NCI-H1417 (cell line): Measurements from ENCODE around the gene PCP2.

ENCODE experiments used
- DNase-seq, 3 experiments: peaks; one replicate each; lab custom pipeline; 2025; lab: John Stamatoyannopoulos, UW

The PCP2 gene

GRCh38 chr19:7633698-7634097, at the start of gene PCP2:
TSS of gene PCP2 (minus strand) at chr19:7633719. CDS start at chr19:7633457, 262 bp downstream.
- DNase-seq = no peak

- DNase-seq = no peak
Observed at GRCh38 chr19:7682175-7682855, 48.8 kb upstream of the PCP2 start.

GRCh38 chr19:7681340-7682174, 48.0 kb upstream of the PCP2 start:
- peak in 1 of 3 experiments; percentile 10 for DNase-seq

- DNase-seq = peak; percentile 79 to 89 (median 88)
Observed at GRCh38 chr19:7680606-7681339, 47.3 kb upstream of the PCP2 start, which contains the start of gene TRAPPC5. TSS of gene TRAPPC5 (plus strand) at chr19:7680833. CDS start at chr19:7682254, 1,421 bp downstream.

- no peak for DNase-seq
Observed at GRCh38 chr19:7679771-7680605, 46.5 kb upstream of the PCP2 start.

- DNase-seq = peak in 2 of 3 experiments; percentile 46 to 74
Observed at GRCh38 chr19:7678971-7679751, 45.6 kb upstream of the PCP2 start.

- DNase-seq = no peak
Observed at GRCh38 chr19:7677669-7678311, 44.3 kb upstream of the PCP2 start.

GRCh38 chr19:7676854-7677253, 43.3 kb upstream of the PCP2 start, which contains the start of gene MCEMP1:
TSS of gene MCEMP1 (plus strand) at chr19:7677090. CDS start at chr19:7677121, 31 bp downstream.
- DNase-seq = no peak

GRCh38 chr19:7676376-7676775, 42.9 kb upstream of the PCP2 start:
- DNase-seq = no peak

GRCh38 chr19:7674010-7675005, 40.8 kb upstream of the PCP2 start:
- peak; percentile 6 to 71 (median 45) for DNase-seq

- no peak for DNase-seq
Observed at GRCh38 chr19:7672522-7672921, 39.0 kb upstream of the PCP2 start.

GRCh38 chr19:7670790-7671189, 37.3 kb upstream of the PCP2 start:
- DNase-seq = no peak

- DNase-seq = peak in 2 of 3 experiments; percentile 24 to 42
Observed at GRCh38 chr19:7670150-7670783, 36.7 kb upstream of the PCP2 start.

- DNase-seq = no peak
Observed at GRCh38 chr19:7669641-7670040, 36.1 kb upstream of the PCP2 start.

- DNase-seq = no peak
Observed at GRCh38 chr19:7668842-7669241, 35.3 kb upstream of the PCP2 start, which contains the start of gene RETN. TSS of gene RETN (plus strand) at chr19:7669049. CDS start at chr19:7669327, 278 bp downstream.

- DNase-seq = no peak
Observed at GRCh38 chr19:7665076-7665475, 31.6 kb upstream of the PCP2 start.

- DNase-seq = no peak
Observed at GRCh38 chr19:7663706-7664105, 30.2 kb upstream of the PCP2 start.

- DNase-seq = no peak
Observed at GRCh38 chr19:7662657-7663056, 29.1 kb upstream of the PCP2 start.
